ENCODE measurements around the gene HJV. TPM values are rescaled to one million over a fixed set of nuclear protein-coding genes. Genes with fewer than 3 reads are reported as not detected.
A peak's percentile ranks its signal among the peaks of the same experiment; 100 is the strongest.

Gene HJV
- total RNA-seq, 1 donor from 2014 or later = not detected

DNA sequence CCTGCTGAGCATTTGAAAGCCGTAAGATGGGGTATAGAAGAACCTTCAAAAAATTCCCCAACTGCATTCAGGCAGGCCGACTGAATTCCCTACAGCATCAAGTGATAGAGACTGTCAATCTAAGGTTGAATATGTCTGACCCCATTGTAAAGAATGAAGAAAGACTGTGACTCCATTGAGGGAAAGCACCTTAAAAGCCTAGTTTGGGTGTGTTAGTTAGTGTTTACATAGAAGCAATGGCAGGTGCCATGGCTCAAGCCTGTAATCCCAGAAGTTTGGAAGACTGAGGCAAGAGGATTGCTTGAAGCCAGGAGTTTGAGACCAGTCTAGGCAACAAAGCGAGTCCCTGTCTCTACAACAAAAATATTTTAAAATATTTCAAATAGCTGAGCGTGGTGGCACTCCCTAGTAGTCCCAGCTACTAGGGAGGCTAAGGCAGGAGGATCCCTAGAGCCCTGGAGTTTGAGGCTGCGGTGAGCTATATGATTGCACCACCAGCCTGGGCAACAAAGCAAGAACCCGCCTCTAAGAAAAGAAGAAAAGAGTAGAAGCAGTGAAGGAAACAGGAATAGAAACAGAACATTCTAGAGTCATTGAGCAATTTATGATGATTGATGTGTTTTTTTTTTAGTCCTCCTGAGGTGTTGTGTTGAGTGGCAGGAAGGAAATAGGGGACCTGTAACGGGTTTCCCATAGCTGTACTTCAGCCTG, 41.6 kb downstream of the HJV start:
- H3K4me1 Mint-ChIP-seq (ENCODE audit: unreplicated experiment) = peaks cover 20% of the 10 kb centered on the region
- H3K27me3 Mint-ChIP-seq = no peaks in the 10 kb centered on the region
- TF ChIP-seq CTCF (conservative IDR thresholded peaks at IDR 0.05) = no peak
- H3K9me3 Mint-ChIP-seq = no peaks in the 10 kb centered on the region
- no peak overlapping the region for H3K27ac Mint-ChIP-seq
- H3K4me3 Mint-ChIP-seq = no peak overlapping the region
- DNase-seq (ENCODE audit: extremely low spot score, unreplicated experiment) = no peak
- H3K36me3 Mint-ChIP-seq = no peaks in the 10 kb centered on the region

- H3K27ac Mint-ChIP-seq = no peak overlapping the region
- H3K4me1 Mint-ChIP-seq (ENCODE audit: unreplicated experiment) = peaks cover 15% of the 10 kb centered on the region
Observed at GRCh38 chr1:145978854-145979745, 42.4 kb downstream of the HJV start.

DNA sequence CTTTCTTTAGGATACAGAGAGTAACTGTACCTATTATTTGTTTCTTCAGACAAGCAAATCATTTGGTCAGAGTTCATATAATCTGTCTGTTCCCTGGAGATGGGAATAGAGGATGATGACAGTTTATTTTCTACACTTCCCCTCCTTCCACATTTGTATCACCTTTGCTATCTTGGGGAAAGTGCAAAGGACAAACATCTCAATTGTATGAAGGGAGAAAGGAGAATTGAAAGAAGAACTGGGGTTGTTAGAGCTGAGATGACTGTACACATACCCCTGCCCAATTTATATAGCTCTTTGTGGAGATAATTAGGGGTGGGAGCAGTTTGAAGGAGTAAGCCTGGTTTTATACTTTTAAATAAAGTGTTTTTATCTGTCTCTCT, 43.1 kb downstream of the HJV start:
- no peaks in the 10 kb centered on the region for H3K27me3 Mint-ChIP-seq

More at GRCh38 chr1:145978854-145979745, 42.4 kb downstream of the HJV start:
- Mint-ChIP-seq H3K36me3 (no peaks in the 10 kb centered on the region), H3K27me3 (no peaks in the 10 kb centered on the region), H3K4me3 (no peak overlapping the region), H3K9me3 (no peaks in the 10 kb centered on the region)
- TF ChIP-seq CTCF (conservative IDR thresholded peaks at IDR 0.05) = peak; percentile 47
- DNase-seq (ENCODE audit: extremely low spot score, unreplicated experiment) = peak; percentile 82

GRCh38 chr1:145977486-145978470, 43.8 kb downstream of the HJV start:
- Mint-ChIP-seq H3K4me1 (ENCODE audit: unreplicated experiment) (peaks cover 7% of the 10 kb centered on the region), H3K4me3 (peak overlapping the region; percentile 74), H3K27me3 (no peaks in the 10 kb centered on the region), H3K27ac (no peak overlapping the region), H3K9me3 (no peaks in the 10 kb centered on the region), H3K36me3 (no peaks in the 10 kb centered on the region)
- peak; percentile 89 for TF ChIP-seq CTCF (conservative IDR thresholded peaks at IDR 0.05)
- no peak for DNase-seq (ENCODE audit: extremely low spot score, unreplicated experiment)

More for the DNA sequence above, 43.1 kb downstream of the HJV start:
- no peaks in the 10 kb centered on the region for H3K9me3 Mint-ChIP-seq
- no peak overlapping the region for H3K4me3 Mint-ChIP-seq
- DNase-seq (ENCODE audit: extremely low spot score, unreplicated experiment) = no peak
- no peak for TF ChIP-seq CTCF (conservative IDR thresholded peaks at IDR 0.05)
- peaks cover 9% of the 10 kb centered on the region for H3K4me1 Mint-ChIP-seq (ENCODE audit: unreplicated experiment)
- no peak overlapping the region for H3K27ac Mint-ChIP-seq
- no peaks in the 10 kb centered on the region for H3K36me3 Mint-ChIP-seq

DNA sequence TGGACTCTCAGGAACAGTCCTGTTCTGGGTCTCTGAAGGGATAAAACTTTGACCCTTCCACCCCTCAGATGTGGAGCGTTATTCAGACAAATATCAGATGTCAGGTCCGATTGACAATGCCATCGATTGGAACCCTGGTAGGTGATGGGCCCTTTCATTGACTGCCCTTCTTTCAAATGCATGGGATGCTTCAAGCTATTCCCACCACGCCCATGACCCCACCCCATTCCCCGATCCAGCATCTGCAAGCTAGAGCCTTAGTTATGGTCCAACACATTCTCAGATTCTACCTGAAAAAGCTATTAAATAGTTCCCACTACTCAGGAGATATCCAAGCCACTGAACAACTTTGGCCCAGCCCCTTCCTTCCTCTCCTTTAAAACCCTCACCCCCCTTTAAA, 44.5 kb downstream of the HJV start:
- Mint-ChIP-seq H3K36me3 (no peaks in the 10 kb centered on the region), H3K4me1 (ENCODE audit: unreplicated experiment) (peaks cover 2% of the 10 kb centered on the region), H3K27me3 (no peaks in the 10 kb centered on the region), H3K9me3 (no peaks in the 10 kb centered on the region), H3K27ac (peak overlapping the region; percentile 37), H3K4me3 (no peak overlapping the region)
- no peak for DNase-seq (ENCODE audit: extremely low spot score, unreplicated experiment)
- no peak for TF ChIP-seq CTCF (conservative IDR thresholded peaks at IDR 0.05)

Data from type B pancreatic cell (in vitro differentiated cells).